Activated CD4-positive, alpha-beta T cell treated with anti-CD3 and anti-CD28 coated beads, Interleukin-2, amount 10 ng/mL, durations not matched to agents 7 days and 5 days (primary cell): ENCODE data around the gene SULT2A1. TPM values are rescaled to one million over a fixed set of nuclear protein-coding genes. Genes with fewer than 3 reads are reported as not detected.
"Not testable (repeated sequence)": the region's sequence is repeated elsewhere in the genome, so short reads cannot be mapped to it uniquely, and the experiment has no call there.

ENCODE experiments used
- CTCF ChIA-PET: fragments of 350-600 bp; sonication (Branson Sonifier 250); formaldehyde crosslinking; loops from one replicate; lab custom pipeline; 2021; ENCODE audit warnings: antibody characterized with exemption; lab: Charles Lee
- POLR2A ChIA-PET: fragments of 350-600 bp; sonication (Branson Sonifier 250); formaldehyde crosslinking; loops from one replicate; lab custom pipeline; 2021; ENCODE audit warnings: antibody characterized with exemption; lab: Charles Lee
- DNase-seq: peaks from one replicate; pipeline ENCODE4 v3.0.0-alpha.2; 2020
- H3K27ac Mint-ChIP-seq: one replicate; pipeline ENCODE4 v1.8.0; 2021; ENCODE audit warnings: mild to moderate bottlenecking, moderate library complexity, mixed read lengths
- H3K27me3 Mint-ChIP-seq: one replicate; pipeline ENCODE4 v1.8.0; 2021; ENCODE audit warnings: mixed read lengths
- H3K36me3 Mint-ChIP-seq: one replicate; pipeline ENCODE4 v1.8.0; 2021; ENCODE audit warnings: low read depth, mixed read lengths
- H3K4me1 Mint-ChIP-seq: one replicate; pipeline ENCODE4 v1.8.0; 2021; ENCODE audit warnings: mixed read lengths
- H3K4me3 Mint-ChIP-seq: one replicate; pipeline ENCODE4 v1.8.0; 2021; ENCODE audit warnings: mild to moderate bottlenecking, moderate library complexity, mixed read lengths
- H3K9me3 Mint-ChIP-seq: one replicate; pipeline ENCODE4 v1.8.0; 2021; ENCODE audit warnings: mixed read lengths
- total RNA-seq, 2 experiments: library from RNA; stranded (reverse); gene quantifications; one replicate each; pipeline ENCODE4 v1.2.3, GENCODE V29; 2021

SULT2A1 gene
- total RNA-seq, 2 experiments from 2014 or later: not detected

- Mint-ChIP-seq H3K4me3 (no peak overlapping the region), H3K27me3 (peaks cover 3% of the 10 kb centered on the region), H3K27ac (no peak overlapping the region), H3K9me3 (no peaks in the 10 kb centered on the region), H3K4me1 (no peaks in the 10 kb centered on the region), H3K36me3 (no peaks in the 10 kb centered on the region)
- POLR2A ChIA-PET: no interaction called here
- no peak for DNase-seq
- CTCF ChIA-PET: no interaction called here
Measured at GRCh38 chr19:47890865-47891621, 4.9 kb upstream of the SULT2A1 start.

DNA sequence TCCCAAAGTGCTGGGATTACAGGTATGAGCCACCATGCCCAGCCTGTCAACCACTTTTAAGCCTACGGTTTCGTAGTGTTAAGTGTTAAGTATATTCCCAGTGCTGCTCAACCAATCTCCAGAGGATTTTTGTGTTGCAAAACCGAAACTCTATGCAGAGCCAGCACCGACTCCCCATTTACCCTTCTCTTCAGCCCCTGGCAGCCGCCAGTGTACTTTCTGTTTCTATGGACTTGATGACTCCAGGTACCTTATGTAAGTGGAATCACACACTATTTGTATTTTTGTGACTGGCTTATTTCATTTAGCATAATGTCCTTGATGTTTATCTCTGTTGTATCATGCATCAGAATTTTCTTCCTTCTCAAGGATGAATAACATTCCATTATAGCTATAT, 1.1 kb downstream of the SULT2A1 start:
- peaks cover 15% of the 10 kb centered on the region for H3K27me3 Mint-ChIP-seq
- POLR2A ChIA-PET: no interaction called here
- no peaks in the 10 kb centered on the region for H3K36me3 Mint-ChIP-seq
- H3K9me3 Mint-ChIP-seq: no peaks in the 10 kb centered on the region
- H3K4me3 Mint-ChIP-seq: no peak overlapping the region
- CTCF ChIA-PET: no interaction called here
- no peaks in the 10 kb centered on the region for H3K4me1 Mint-ChIP-seq
- H3K27ac Mint-ChIP-seq: no peak overlapping the region
- no peak for DNase-seq

- ChIA-PET POLR2A (no interaction called here), CTCF (interaction anchor here (0.6 kb wide), 1 partner anchor 1553 kb away, joined by 3 read pairs; no protein-coding TSS in a partner anchor)
- Mint-ChIP-seq H3K36me3 (no peaks in the 10 kb centered on the region), H3K27me3 (peaks cover 15% of the 10 kb centered on the region), H3K9me3 (no peaks in the 10 kb centered on the region), H3K27ac (no peak overlapping the region), H3K4me3 (no peak overlapping the region), H3K4me1 (no peaks in the 10 kb centered on the region)
- DNase-seq: no peak
Measured at GRCh38 chr19:47882890-47883289, 3.2 kb downstream of the SULT2A1 start.

DNA sequence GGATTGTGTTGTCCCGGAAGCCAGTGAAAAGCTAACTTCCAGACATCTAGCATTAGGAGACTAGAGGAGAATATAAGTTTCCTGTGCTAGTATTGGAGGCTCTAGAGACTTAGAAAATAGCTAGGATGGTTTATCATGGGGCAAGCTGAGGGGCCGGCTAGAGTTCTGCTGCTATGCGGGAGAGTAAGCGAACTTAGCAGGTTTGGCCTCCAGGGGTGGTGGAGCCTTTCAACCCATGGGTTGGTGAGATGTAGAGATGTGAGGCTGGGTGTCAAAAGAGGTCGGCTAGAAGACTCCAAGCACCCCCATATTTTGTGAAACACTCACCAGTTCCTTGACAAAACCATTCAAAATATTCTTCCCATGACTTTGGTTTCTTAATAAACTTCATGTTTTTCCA, 4.4 kb downstream of the SULT2A1 start:
- ChIA-PET CTCF (no interaction called here), POLR2A (no interaction called here)
- no peak for DNase-seq
- H3K4me3 Mint-ChIP-seq: no peak overlapping the region
- H3K9me3 Mint-ChIP-seq: no peaks in the 10 kb centered on the region
- no peaks in the 10 kb centered on the region for H3K36me3 Mint-ChIP-seq
- H3K27me3 Mint-ChIP-seq: peaks cover 15% of the 10 kb centered on the region
- H3K4me1 Mint-ChIP-seq: no peaks in the 10 kb centered on the region
- H3K27ac Mint-ChIP-seq: no peak overlapping the region

DNA sequence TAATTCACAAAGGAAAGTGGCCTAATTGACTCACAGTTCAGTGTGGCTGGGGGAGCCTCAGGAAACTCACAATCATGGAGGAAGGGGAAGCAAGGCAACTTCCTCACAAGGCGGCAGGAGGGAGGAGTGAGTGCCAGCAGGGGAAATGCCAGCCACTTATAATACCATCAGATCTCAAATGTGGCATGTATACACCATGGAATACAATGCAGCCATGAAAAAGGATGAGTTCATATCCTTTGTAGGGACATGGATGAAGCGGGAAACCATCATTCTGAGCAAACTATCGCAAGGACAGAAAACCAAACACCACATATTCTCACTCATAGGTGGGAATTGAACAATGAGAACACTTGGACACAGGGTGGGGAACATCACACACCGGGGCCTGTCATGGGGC, 6.7 kb downstream of the SULT2A1 start:
- DNase-seq, H3K9me3 Mint-ChIP-seq, H3K36me3 Mint-ChIP-seq, POLR2A ChIA-PET, CTCF ChIA-PET, H3K4me1 Mint-ChIP-seq, H3K27ac Mint-ChIP-seq, H3K4me3 Mint-ChIP-seq, H3K27me3 Mint-ChIP-seq: not testable (repeated sequence)

- no peak overlapping the region for H3K4me3 Mint-ChIP-seq
Measured at GRCh38 chr19:47878906-47879305, 7.2 kb downstream of the SULT2A1 start.

GRCh38 chr19:47865166-47865565, 20.9 kb downstream of the SULT2A1 start:
- DNase-seq: no peak
- H3K4me3 Mint-ChIP-seq: no peak overlapping the region
- H3K27me3 Mint-ChIP-seq: peaks cover 10% of the 10 kb centered on the region
- no peaks in the 10 kb centered on the region for H3K4me1 Mint-ChIP-seq
- no peaks in the 10 kb centered on the region for H3K36me3 Mint-ChIP-seq
- POLR2A ChIA-PET: interaction anchor here (0.8 kb wide), 1 partner anchor 71 kb away, joined by 3 read pairs; no protein-coding TSS in a partner anchor
- H3K27ac Mint-ChIP-seq: no peak overlapping the region
- no peaks in the 10 kb centered on the region for H3K9me3 Mint-ChIP-seq
- CTCF ChIA-PET: interaction anchor here (0.7 kb wide), 1 partner anchor 60 kb away, joined by 6 read pairs; no protein-coding TSS in a partner anchor

More at GRCh38 chr19:47878906-47879305, 7.2 kb downstream of the SULT2A1 start:
- H3K4me1 Mint-ChIP-seq: no peaks in the 10 kb centered on the region
- no peak overlapping the region for H3K27ac Mint-ChIP-seq
- CTCF ChIA-PET: no interaction called here
- POLR2A ChIA-PET: no interaction called here
- no peak for DNase-seq
- H3K27me3 Mint-ChIP-seq: peaks cover 6% of the 10 kb centered on the region
- H3K9me3 Mint-ChIP-seq: no peaks in the 10 kb centered on the region
- no peaks in the 10 kb centered on the region for H3K36me3 Mint-ChIP-seq

DNA sequence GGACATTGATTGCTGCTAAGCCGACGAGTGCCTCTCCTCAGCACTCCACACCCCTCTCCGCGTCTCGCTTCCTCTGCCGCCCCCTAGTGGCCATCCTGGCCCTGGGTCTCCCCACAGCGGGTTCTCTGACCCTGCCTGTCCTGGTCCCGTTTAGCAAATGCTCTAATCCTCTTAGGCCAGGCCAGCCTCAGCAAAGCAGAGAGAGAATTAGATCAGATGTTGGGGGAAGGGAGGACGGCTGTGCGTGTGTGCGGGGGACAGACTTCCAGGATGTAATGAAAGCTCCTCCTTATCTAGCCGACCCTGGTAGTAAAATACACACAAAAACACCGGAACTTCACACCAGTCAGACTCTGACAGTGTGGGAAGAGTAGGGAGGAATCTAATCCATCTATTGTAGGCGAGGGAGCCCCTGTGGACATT, 22.6 kb downstream of the SULT2A1 start:
- DNase-seq: peak; percentile 85
- Mint-ChIP-seq H3K4me1 (no peaks in the 10 kb centered on the region), H3K4me3 (no peak overlapping the region), H3K27me3 (peaks cover 10% of the 10 kb centered on the region), H3K9me3 (no peaks in the 10 kb centered on the region), H3K27ac (no peak overlapping the region), H3K36me3 (no peaks in the 10 kb centered on the region)
- ChIA-PET CTCF (interaction anchor here (0.7 kb wide), 1 partner anchor 429 kb away, joined by 3 read pairs; no protein-coding TSS in a partner anchor), POLR2A (no interaction called here)

GRCh38 chr19:47861630-47862029, 24.5 kb downstream of the SULT2A1 start:
- Mint-ChIP-seq H3K4me3 (no peak overlapping the region), H3K9me3 (no peaks in the 10 kb centered on the region), H3K27ac (no peak overlapping the region), H3K27me3 (peaks cover 11% of the 10 kb centered on the region), H3K36me3 (no peaks in the 10 kb centered on the region), H3K4me1 (no peaks in the 10 kb centered on the region)
- ChIA-PET POLR2A (no interaction called here), CTCF (no interaction called here)
- DNase-seq: no peak

GRCh38 chr19:47860602-47861297, 25.4 kb downstream of the SULT2A1 start:
- H3K4me1 Mint-ChIP-seq: no peaks in the 10 kb centered on the region
- DNase-seq: no peak
- no peak overlapping the region for H3K4me3 Mint-ChIP-seq
- no peaks in the 10 kb centered on the region for H3K9me3 Mint-ChIP-seq
- H3K27me3 Mint-ChIP-seq: peaks cover 11% of the 10 kb centered on the region
- CTCF ChIA-PET: no interaction called here
- POLR2A ChIA-PET: no interaction called here
- H3K36me3 Mint-ChIP-seq: no peaks in the 10 kb centered on the region
- H3K27ac Mint-ChIP-seq: no peak overlapping the region

GRCh38 chr19:47859838-47860237, 26.3 kb downstream of the SULT2A1 start:
- H3K4me1 Mint-ChIP-seq, H3K27ac Mint-ChIP-seq, H3K36me3 Mint-ChIP-seq, DNase-seq, CTCF ChIA-PET, H3K4me3 Mint-ChIP-seq, POLR2A ChIA-PET, H3K9me3 Mint-ChIP-seq: not testable (repeated sequence)
- peaks cover 10% of the 10 kb centered on the region for H3K27me3 Mint-ChIP-seq

- POLR2A ChIA-PET, DNase-seq, H3K36me3 Mint-ChIP-seq, CTCF ChIA-PET, H3K4me3 Mint-ChIP-seq, H3K27ac Mint-ChIP-seq, H3K4me1 Mint-ChIP-seq, H3K9me3 Mint-ChIP-seq: not testable (repeated sequence)
- peaks cover 12% of the 10 kb centered on the region for H3K27me3 Mint-ChIP-seq
Measured at GRCh38 chr19:47858646-47859285, 27.3 kb downstream of the SULT2A1 start, which contains the start of gene TPRX2. Gene TPRX2 (plus strand): TSS chr19:47859235. CDS start chr19:47859247, 12 bp downstream.

DNA sequence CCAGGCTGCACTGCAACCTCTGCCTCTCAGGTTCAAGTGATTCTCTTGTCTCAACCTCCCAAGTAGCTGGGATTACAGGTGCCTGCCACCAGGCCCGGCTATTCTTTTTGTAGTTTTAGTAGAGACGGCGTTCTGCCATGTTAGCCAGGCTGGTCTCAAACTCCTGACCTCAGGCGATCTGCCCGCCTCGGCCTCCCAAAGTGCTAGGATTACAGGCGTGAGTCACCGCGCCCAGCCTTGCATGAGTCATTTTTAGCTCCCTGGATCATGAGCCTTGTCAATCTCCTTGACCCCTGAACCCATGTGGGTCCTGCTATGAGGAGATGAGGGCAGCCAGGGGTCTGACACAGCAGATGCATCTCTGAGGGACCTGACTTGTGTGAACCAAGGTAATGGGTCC, 27.9 kb downstream of the SULT2A1 start:
- CTCF ChIA-PET, H3K36me3 Mint-ChIP-seq, H3K4me1 Mint-ChIP-seq, POLR2A ChIA-PET, H3K4me3 Mint-ChIP-seq, H3K9me3 Mint-ChIP-seq, H3K27me3 Mint-ChIP-seq, H3K27ac Mint-ChIP-seq, DNase-seq: not testable (repeated sequence)
